GM18499 (cell line): ENCODE results near the gene FOXL2NB.

ENCODE experiments used
- ATAC-seq: cut with Tn5 transposase; IDR thresholded peaks from one replicate; pipeline ENCODE4 v1.9.1; 2021; ENCODE audit warnings: moderate number of reproducible peaks; ENCODE audit not compliant: insufficient read depth, unreplicated experiment

Gene FOXL2NB

DNA sequence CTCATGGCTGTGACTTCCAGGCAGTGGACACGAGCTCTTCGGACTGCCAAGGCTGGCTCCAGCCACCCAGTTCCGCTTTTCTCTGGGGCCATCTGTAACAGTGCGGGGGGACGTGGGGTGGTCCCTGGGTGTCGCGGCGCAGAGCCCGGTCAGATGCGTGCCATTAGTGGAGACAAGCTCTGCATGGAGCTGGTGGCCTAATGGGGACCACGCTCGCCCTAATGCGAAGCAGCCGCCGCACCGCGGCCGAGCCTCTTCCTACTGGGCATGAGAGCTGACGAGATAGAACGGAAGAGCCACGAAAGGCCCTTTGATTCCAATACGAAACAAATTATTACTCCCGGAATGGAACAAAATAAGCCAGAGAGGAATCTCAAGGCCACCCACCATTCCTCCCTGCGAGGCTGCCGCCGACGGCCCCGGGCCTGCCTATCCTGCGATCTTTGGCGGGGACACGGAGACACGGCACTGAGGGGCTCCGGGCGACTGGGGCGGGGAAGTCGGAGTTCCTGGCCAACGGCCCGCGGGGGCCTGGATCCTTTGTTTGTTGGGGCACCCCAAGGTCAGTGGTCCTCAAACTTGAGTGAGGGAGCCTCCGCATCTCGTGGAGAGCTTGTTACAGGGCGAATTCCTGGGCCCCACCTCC, 18.2 kb upstream of the FOXL2NB start:
- no peak for ATAC-seq

DNA sequence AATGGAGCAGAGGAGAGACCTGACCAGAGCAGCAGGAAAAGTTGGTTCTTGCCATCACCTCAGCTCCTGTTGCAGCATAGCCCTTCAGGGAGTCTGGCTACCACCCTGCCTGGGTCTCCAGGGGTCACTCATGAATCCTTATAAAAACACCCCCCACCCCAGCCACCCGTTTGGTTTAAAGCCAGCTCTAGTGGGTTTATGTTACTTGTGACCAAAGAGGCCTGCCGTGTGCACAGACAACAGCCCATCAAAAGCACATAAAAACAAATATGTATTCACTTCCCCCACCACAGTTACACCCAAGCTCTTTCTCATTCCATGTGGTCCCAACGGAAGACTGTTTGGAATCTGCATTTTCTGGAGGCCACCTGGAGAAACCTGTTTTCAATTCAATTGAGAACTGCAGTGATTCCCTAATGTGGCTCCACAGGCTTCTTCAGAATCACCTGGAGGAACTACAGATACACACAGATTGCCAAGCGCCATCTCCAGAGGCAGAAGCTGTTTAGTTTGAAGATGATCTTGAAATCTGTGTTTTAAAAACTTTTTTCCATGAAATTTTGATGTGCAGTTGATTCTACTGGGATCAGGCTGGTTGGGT, 13.8 kb upstream of the FOXL2NB start:
- ATAC-seq = no peak

DNA sequence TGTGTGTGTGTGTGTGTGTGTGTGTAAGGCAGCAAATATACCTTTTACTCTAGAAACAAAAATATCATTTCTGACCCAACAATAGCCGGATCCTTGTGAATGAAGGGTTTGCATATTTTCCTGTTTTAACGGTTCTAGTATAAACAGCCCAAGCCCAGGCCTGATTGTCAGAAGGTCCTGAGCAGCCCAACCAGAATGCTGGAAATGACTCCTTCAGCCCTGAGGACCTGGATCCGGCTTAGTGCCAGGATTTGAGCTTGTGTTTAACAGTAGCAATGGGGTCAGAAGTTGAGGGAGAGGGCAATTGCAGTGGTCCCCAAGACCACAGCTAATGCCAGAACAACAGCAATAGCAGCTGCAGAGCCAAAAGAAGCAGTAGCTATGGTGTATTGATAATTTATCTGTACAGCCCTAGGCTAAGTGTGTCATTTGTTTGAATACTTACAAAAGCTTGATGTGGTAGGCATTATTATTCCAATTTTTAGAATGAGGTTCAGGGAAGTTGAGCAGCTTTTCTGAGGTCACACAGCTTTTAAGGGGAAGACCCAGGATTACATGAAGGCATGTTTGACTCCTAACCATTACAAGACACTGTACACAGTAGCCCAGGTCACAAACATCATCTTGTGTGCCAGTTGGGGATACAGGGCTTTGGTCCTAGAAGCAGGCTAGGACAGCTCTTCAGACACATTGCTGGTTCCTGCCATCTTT, 12.9 kb upstream of the FOXL2NB start:
- no peak for ATAC-seq

DNA sequence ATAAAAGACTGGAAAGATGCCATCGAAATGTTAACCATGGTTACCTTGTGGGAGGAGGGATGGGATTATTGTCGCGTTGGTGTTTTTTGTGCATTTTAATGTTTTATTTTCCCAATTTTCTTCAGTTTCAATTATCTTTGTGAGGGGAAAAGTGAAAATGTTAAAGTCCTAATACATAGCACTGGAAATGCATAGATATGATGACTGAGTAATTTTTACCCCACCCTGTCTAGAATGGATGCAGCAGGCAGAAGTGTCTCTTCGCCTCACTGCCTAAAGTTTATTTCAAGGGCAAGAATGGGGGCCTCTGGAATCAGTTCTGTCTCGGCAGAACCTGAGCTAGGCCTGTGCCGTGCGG, 11.5 kb upstream of the FOXL2NB start:
- ATAC-seq = no peak

DNA sequence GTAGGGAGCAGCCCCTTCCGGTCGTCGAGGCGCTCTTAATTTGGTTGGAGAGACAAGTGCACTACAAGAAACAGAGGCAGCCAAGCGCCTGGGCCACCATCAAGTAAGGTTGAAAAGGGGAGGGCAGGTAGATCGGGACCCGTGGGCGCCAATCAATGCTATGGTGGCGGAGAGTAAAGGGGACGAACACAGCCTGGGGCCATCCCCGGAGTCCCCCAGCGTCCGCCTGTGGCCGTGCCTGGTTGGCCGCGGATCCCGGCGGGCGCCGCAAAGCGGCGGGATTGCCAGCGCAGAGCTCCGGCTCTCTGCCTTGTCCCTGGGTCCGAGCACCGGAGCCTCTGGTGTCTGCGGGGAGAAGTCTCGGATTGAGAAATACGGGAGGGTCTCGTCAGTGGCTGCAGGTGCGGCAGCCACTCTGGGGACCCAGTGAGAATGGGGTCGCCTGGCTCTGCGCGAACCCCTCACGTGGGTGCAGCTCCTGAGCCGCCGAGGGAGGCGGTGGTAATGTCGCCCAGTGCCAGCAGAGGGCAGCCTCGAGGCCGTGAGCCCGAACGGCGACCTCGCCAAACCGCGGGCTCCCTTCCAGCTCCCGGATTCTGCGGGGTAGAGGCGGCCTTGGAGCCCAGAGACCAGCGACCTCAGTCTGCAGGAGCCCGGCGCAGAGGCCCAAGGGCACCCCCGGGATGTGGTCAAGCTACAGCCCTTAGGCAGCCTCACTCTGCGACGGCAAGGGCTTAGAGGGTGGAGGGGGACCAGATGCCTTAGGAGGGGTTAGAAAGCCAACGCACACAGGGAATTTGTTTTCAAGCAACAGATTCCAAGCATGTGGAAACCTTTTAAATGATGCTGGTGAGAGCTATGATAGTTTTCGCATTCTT, 10.9 kb upstream of the FOXL2NB start:
- ATAC-seq = no peak

DNA sequence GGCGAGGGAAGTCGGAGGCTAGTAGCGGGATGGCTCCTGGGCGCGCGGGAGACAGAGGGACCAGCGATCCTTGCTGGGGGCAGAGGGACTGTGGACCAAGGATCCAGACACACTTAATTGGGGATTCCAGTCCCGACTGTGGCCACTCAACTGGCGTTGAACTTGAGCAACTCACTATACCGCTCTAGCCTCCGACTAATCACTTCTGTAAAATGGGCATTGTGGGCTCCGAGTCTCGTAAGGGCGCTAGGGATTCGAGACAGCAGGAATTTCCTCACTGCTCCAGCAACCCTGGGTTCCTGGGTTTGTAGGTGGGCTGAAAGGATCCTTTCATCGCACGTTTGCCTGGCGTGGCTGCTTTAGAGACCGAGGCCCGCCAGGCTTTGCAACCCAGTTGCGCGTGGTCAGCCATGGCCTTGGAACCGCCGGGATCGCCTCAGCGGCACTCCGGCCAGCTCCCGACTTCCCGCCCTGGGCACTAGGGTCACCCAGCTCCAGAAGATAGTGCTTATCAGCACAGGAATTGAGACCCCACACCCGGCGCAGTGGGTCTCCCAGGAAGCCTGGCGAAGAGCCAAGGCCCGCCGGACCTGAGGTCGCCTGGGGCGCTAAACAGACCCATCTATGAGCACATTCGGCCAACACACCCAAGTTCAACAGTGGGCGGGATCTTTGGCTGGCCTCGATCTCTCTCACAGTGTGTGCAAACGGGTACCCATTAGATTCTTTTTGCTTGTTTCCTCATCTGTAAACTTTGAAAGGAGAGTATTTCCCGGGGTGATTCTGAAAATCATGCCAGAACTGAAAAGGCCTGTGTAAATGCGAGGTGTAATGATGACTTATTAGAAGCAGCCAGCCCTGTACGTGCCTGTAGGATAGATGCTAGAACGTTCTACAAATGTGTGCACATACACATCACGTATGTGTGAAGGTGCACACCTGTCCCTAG, 10.0 kb upstream of the FOXL2NB start:
- ATAC-seq = no peak

DNA sequence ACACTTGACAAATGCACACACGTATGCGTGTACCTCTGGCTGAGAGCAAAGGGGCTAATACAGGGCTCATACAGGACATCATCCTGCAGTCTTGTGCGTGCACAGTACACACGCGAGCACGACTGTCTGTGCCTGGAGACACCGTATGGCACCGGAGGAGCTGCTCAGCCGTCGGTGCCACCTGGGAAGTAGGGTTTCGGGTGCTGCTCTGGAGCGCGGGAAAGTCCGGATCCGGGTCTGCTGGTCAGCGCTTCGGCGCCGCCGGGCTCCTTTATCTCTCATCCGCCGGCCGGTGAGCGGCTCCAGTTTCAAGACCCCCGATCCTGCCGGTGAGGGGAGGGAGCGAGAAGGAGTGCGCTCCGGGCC, 9.3 kb upstream of the FOXL2NB start:
- no peak for ATAC-seq

DNA sequence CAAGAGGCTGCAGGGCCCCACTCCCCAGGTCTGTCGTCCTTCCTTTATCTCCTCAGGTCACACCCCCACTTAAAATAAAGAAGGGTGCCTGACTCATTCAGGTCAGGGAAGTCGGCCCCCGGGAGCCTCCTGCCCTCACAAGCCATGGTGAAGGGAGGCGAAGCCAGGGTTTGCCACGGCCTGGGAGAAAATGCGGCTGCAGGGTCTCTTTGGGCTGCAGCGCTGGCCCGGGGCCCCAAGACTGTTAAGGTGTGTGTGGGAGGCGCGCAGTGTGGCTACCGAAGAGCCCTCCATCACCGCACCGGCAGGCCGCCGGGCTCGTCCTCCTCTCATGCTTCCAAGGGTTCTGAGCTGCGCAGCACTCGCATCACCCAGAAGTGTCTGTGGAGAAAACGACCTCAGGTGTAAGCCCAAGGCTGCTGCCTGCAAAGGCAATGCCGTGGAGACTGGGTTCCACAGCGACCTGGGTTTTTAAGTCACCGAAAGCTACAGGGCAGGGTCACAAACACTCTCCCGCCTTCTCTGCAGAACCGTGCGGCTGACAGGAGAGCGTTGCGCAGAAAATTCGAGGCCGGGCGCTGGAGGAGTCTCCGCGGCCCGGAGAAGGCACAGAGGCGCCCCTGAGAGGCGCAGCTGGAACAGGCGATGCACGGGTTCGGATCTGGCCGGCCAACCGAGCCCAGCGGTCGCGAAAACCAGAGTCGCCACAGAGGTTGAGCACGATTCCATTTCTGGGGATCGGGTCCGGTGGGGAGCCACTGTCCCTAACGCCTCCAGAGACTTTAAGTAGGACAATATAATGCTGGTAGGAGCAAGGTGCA, 8.8 kb upstream of the FOXL2NB start:
- ATAC-seq = no peak

DNA sequence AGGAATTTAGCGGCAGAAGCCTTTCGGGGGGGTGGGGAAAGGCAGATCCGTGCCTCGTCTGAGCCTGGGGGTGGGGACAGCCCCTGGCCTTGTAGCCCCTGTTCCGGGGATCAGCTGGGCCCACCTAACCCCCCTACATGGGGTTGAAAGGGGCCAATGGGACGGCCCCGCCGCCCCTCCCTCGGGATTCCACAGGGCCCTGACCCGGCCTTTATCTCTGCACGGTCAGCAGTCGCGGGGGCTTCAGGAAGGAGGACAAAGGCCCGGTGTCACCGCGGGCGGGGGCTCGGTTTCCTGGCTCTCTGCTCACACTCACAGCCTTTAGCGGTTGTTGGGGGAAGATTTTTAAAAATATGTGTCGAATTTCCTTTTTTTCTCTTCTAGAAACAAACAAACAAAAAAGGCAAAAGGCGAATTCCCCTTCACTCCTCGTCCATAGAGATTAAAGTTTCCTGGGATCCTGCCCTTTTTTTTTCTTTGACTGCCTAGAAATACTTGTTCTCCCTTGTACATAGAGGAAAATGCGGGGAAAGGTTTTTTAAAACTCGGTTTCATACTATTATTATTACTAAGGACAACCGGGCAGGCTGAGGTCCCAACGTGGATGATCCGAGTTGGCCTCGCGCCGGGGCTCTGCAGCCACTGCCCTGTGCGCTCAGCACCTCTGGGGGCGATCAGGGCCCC, 8.0 kb upstream of the FOXL2NB start:
- ATAC-seq = no peak

DNA sequence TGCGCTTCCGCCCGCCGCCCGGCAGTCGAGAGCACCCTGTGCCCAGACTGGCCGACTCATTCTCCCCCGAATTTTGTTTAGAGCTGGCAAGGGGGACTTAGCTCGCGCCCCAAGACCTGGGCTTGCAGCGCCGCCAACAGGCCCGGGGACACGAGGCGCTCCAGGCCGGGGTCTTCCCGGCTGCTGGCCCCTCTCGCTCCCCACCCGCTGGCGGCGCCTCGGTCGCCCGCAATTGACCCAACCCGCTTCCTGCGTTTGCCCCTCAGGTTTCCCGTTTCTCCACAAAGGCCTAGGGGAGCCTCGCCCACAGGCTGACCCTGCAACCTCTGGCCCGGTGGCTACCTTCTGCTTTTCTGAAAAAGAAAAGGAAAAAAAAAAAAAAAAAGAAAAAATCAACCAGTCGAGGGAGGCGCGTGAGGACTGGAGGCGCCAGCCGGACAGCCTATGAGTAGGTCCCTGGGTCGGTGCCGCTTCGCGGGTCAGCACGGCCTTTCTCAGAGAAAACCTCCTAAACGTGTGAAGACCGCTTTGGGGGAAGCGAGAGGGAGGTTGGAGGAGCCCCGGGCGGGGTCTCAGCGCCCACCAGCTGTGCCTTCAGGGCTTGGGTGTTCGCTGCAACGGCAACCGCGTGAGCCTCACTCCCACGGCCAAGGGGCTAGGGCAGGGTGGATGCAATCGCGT, 7.3 kb upstream of the FOXL2NB start:
- ATAC-seq = no peak

DNA sequence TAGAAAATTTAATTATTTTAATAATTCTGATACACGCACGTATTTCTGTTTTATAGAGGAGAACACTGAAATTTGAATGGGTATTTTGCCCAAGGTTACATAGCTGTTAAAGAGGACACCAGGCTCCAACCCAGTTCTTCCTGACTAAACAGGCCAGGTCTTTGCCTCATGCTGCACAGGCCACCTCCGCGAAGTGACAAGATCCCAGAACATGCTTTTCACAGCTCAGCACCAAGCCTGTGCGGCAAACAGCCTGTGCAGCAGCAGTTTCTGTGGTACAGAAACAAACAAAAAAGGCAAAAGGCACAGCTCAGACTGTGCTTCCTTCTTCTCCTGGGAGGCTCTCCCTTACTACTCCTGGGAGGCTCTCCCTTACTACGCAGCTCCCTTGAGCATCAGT, 6.6 kb upstream of the FOXL2NB start:
- no peak for ATAC-seq

DNA sequence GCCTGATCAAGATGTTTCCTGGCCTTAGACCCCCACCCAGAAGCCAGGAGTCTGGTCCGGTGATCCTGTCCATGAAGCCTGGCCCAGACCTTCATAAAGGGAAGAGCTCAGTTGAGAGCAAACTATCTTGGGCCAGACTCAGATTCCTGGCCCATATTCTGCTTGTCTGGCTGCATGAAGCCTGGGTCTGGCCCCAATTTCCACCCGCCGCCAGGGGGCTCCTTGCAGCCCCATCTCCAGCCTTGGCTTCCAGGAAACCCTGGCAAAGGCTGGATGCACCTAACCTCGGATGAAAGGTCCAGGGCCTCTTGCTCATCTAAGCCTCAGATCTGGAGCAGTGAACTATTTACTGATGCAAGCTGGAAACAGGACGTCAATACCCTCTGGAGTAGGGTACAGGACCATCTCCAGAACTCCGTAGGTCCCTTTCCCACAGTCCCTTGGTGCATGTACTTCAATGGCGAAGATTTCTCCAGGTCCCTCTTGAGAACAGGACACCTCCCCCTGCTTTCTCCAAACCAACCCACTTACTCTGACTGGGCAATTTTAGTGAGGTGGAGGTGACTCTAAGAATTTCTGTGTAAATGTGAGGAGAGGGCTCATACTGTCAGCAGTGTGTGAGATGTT, 5.6 kb upstream of the FOXL2NB start:
- ATAC-seq = no peak

DNA sequence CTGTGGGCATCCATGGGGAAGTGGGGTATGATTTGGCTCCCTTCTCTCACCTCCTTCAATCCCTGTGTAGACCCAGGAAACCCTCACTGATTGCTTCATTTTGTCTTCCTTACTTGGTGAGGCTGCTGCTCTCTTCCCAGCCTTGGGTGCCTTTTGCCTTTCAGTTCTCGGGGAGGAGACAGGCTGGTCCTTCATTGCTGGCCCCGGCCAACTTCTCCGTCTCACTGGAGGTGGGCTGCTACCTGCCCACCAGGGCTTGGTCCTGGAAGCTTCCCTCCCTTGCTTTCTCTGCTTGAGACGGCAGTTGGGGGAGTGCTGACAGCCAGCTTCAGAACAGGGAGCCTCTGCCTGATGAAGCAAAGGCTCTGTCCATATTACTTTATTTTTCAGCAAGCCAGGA, 4.7 kb upstream of the FOXL2NB start:
- ATAC-seq = no peak

DNA sequence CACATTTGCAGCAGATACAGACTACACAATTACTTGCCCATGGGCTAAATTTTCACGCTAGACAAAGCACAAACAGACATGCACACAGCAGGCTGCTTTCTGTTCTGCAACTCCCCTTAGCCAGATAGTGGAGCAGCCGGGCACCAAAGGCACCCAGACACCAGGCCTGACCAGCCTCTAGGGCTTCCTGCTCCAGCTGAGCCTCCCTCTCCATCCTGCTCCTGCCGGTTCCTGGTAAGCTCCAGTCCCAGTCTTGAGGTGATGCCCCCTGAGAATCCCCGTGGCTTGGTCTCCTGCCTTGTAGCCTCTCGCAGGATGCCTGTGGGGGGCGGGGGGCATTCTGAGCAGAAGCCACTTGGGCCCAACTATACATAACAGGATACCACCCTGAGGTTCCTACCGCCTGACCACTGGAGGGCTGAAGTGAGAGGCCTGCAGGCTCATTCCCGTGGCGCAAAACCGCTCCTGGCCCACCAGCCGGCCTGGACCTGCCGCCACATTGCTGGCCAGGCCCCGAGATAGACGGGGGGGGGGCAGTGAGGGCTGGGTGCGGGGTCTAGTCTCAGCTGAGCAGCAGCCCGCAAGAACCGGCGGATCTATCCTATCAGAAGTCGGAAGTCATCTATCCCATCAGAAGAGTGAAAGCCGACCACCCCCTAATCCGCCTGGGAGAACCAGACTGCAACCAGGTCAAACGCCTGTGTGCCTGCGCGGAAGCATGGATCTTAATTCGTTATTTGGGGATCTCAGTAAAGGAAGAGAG, 4.0 kb upstream of the FOXL2NB start:
- no peak for ATAC-seq

DNA sequence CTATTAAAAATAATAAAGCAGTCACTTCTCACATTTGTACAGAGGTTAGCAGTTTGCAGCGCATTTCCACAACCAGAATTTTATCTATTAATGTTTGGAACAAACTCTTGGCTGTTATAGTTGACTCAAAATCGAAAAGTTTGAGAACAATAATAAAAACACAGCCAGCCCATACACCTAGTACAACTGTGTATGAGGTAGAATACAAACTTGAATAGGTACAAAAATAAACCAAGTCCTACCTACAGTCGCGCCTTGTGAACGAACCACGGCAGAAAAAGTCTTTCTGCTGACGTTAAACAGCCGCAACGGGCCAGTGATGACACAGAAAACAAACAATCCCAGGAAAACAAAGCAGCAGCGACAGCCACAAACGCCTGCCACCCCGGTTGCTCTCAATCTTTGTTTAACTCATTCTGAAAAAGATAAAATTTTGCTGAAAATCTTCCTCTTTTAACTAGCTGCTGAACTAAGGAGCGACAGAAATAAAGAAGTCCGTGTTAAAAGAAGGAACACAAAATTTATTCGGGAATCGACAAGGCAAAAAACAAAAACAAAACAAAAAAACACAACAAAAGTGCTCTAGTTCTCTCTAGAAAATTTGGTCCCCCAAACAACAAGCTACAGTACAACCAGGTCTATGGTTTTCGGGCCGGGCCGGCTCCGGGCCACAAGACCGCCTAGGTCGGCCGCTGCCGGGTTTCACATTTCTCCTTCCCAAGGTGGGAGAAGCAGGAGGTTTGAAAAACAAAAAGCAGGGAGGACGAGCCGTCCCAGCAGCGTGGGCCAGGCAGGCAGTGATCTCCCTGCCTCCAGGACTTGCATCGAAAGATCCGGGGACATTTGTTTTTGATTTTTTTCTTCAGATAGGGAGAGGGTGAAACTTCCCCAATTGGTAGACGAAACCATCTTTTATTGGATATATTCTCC, 3.0 kb upstream of the FOXL2NB start:
- ATAC-seq = no peak

DNA sequence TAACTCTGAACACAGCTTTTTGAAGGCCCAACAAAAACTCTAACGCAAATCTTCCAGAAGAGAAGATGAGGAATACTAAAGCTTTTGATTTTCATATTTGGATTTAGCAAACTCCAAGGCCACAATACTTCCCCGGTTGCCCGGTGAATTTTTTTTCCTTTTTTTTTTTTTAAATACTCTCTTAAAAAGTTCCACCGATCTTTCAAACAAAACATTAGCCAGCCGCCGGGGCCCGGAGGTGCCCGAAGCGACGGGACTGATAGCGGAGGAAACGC, 2.4 kb upstream of the FOXL2NB start:
- ATAC-seq = no peak
